ENCODE measurements around the gene PGM5.
"Not testable (repeated sequence)": the region's sequence is repeated elsewhere in the genome, so short reads cannot be mapped to it uniquely, and the experiment has no call there.

The PGM5 gene

DNA sequence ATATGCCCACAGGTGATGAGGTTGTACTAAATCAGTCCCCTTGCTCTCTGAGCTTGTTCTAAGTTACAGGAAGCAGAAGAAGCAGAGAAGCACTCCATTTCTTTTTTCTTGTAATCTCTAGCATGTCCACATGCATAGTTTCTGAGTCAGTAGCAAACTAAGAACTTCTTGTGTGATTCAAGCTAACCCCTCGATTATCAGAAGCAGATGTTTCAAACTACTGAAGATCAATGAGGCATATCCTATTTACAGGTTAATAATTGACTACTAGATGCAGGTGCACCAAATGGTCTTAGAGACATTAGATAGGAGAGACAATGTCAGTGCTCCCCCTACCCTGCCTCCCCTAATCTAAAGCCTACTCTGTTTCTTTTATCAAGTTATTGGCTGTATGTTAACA, 21.3 kb downstream of the PGM5 start:
- not testable (repeated sequence) for DNase-seq (ENCODE audit: low read depth in 3 of 3)

DNA sequence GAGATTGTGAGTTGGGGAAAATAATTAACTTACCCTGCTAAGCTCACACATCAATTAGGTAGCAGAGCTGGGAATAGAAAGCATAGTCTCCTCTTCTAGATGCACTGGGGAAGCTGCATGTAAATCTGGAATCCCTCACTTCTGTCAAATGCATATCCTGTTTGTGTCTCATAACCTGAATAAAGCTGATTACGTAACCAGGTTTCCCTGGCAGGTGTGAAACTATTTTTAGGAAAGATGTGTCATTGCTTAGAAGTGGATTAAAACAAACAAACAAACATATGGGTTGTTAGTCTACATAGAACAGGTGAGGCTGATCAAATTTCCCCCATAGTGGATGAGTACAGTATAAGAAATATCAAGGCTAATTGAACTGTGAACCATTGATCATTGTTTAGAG, 27.5 kb downstream of the PGM5 start:
- DNase-seq (ENCODE audit: low read depth in 3 of 3) = not testable (repeated sequence)

DNA sequence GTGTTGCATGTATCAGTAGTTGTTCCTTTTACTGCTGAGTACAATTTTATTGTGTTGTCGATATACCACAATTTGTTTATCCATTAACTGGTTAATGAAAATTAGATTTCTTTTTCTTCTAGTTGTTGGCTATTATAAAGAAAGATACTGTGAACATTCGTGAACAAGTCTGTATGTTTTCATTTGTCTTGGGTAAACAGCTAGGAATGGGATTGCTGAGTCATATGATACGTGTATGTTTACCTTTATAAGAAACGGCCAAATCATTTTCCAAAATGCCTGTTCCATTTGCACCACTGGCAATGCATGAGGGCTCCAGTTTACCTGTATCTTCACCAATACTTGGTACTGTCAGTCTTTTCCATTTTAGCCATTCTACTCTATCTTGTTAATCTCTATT, 33.1 kb downstream of the PGM5 start:
- DNase-seq (ENCODE audit: low read depth in 3 of 3) = not testable (repeated sequence)

DNA sequence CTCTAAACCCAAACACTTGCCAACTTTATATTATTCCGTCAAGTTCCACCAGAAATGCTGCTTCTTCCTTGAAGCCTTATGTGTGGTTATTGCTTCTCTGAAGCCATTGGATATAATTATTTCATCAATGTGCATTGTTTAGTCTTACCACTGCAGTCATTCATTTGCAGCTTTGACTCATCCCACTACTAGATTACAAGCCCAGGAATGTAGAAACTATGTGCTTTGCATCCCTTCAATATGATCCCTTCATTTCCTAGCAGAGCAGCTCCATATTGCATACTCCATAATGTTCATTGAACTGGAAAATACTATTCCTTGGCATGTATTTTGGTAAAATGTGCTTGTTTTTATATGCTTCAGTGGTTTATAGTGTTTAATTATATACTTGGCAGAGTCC, 34.3 kb downstream of the PGM5 start:
- DNase-seq (ENCODE audit: low read depth in 3 of 3) = not testable (repeated sequence)

DNA sequence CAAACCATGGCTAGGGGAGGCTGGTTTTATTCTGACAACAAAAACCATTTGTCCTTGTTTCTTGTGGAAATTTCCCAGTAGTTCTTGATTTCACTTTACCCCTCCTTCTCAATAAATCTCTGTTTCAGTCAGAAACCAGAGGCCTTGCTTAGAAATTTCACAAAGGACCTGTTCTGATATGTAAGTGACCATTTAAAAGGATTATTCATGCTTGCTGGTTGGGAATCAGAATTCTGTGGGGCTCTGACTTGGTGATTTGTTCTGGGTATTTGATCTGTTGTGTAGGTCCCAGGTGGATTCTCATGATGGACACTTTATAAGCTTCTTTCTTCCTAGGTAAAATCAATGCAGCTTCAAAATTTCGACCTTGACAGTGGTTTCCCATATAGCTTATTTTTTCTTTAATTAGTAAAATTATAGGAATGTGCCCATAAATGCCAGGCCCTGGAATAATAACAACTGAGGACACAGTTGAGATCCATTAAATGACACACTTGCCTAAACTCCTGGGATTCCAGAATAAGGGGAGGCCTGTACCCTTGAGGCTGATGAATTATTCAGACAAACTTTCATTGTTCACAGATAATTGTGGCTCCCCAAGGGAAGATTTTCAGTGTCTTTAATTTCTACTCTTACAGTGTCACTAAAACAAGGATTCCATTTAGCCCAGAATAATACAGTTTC, 40.1 kb downstream of the PGM5 start:
- not testable (repeated sequence) for DNase-seq (ENCODE audit: low read depth in 3 of 3)

DNA sequence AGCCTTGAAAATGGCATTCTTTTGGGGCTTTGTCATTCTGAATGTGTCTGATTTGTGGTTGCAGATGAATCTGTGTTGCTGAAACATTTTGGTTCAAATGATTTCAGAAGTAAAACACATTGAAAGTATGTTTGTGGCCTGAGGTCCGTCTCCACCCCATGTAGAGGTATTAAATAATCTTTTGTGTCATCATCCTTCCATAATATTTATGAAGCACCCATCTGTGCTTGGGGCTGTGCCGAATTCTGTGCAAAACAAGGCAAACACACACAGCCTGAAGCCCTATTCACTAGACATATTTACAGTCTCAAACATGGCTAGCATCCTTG, 40.6 kb downstream of the PGM5 start:
- not testable (repeated sequence) for DNase-seq (ENCODE audit: low read depth in 3 of 3)

DNA sequence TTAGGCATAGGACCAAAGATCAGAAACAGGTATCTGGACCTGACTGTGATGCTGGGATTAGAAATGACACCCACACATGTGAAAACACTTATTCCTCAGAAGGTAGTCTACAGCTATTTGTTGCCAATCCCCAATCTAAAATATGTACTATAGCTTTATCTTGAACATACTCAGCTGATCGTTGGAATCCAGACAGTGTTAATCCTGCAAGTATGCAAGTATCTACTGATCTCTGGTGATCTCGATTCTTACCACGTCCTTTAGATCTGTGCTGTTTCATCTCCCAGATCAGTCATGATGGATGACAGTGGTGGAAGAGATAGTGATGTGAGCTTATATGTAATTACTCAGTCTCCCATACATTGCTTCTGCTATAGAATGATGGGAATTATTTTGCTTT, 41.4 kb downstream of the PGM5 start:
- not testable (repeated sequence) for DNase-seq (ENCODE audit: low read depth in 3 of 3)

DNA sequence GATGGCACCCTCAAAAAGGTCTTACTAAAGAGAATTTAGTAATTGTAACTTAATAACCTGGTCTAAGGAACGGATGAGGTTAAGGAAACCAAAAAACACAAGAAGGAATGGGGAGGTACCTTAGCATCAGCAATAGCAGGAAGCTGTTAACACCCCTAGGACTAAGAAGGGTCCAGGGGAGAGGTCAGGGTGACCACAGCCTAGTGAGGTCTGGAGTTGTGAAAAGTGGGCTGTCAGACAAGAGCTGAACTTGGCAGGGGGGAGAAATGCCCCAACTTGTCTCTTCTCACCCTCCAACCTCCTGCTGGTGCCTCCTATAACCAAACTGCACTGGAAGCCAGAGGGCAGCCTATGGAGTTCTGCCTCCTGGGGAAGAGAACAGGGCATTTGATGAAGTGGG, 41.9 kb downstream of the PGM5 start:
- not testable (repeated sequence) for DNase-seq (ENCODE audit: low read depth in 3 of 3)

DNA sequence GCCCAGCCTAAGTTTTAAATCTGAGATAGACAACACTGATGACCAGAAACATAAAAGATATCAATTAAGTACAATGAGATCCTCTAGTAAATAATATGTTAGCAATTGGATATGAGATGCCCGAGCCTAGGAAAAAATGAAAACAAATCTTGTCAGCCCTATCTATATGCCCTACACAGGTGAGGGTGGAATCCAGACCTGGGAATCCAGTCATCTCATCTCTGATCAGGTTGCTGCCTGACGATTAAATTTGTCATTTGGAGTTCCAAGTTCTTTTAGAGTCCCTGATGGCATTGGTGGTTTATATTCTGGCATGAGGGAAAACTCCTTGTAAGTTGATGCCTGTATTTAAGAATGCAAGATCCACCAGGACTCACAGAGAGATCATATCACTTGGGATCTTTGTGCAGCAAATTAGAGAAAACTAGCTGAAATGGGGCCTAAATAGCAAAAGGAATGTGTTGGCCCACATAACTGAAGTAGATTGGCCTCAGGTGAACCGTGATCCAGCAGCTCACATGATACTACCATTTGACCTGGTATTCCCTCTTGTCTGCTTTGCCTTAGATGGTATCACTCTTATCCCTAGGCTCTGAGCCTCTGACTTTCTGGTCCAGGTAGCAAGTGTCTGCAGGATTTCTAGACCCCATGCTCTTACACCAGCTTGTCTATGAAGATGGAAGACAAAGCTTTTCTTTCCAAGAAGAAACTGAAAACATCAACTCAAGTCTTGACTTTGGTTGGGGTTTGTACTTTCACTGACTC, 48.2 kb downstream of the PGM5 start:
- DNase-seq (ENCODE audit: low read depth in 3 of 3) = not testable (repeated sequence)

DNA sequence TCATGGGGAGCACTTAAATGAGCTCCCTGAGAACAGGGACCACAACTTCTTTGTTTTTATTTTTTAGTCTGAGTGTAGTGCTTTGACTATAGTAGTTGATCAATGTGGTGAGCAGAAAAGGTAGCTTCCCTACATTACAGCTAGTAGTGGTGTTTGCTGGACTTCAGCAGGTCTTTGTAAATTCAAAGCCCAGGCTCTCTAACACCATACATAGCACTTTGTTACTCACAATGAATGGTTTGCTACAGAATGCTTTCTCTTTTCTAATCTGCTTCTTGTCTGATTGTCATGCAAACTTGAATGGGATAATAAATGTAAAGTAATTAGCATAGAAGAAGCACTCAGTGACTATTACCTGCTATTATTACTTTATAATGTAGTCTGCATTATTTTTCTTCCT, 55.5 kb downstream of the PGM5 start:
- not testable (repeated sequence) for DNase-seq (ENCODE audit: low read depth in 3 of 3)

DNA sequence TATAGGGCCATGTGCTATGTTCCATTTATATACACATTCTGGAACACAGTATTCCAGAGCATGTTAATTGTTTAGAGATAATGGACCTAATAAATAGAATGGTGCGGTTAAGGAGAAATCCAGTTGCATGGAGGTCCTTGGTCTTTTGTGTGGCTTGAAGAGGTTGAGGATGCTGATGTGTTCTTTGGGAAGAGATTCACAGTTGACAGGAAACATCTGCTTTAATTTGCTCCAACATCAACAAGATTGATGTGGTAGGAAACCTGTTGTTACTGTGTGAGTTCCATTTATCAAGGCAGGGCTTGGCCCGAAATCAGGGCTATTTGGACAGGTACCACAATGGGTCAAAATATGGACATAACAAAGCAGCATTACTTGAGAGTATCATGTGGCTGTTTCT, 56.3 kb downstream of the PGM5 start:
- not testable (repeated sequence) for DNase-seq (ENCODE audit: low read depth in 3 of 3)

DNA sequence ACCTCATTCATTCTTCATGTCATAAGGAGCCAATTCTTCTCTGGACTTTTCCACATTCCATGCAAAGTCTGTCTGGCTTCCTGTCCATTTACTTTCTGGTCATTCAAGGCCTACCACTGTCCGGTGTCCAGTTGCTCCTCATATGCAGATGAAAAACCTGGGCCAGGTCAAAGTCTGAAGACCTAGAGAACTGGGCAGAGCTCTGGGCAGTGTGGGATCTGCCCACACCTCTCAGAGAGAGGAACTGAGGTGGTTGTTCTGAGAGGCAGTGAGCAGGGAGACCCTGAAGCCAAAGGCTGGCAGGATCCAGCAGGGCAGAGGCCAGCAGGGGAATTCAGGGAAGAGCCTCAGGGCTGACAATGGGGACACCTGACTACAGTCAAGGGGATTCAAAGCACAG, 58.7 kb downstream of the PGM5 start:
- not testable (repeated sequence) for DNase-seq (ENCODE audit: low read depth in 3 of 3)

DNA sequence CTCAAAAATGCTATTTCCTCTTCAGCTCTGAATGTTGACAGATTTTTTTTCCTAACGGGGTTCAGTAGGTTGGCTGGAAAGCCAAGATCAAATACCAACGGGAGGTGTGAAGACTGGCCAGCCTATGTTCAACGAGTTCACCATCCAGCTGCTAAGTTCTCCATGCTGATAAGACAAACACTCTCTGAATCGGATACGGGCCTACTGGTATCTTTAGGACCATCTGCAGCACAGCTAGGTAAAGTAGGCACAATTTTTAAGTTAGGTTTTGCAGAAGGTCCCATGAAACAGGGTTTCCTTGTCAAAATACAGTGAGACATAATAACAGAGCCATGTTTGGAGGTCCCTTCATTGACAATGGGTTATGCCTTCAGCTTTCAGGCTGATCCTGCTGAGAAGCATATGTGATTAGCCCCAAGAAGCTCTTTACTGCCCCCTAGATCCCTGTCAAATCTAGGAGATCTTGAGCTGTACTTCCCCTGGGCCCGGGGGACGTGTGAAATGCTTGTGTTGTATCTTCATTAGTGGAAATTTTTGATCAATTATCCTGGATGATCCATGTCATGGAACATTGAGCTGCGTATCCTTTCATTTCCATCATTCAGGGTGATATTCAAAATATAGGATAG, 60.6 kb downstream of the PGM5 start:
- DNase-seq (ENCODE audit: low read depth in 3 of 3) = no peak

DNA sequence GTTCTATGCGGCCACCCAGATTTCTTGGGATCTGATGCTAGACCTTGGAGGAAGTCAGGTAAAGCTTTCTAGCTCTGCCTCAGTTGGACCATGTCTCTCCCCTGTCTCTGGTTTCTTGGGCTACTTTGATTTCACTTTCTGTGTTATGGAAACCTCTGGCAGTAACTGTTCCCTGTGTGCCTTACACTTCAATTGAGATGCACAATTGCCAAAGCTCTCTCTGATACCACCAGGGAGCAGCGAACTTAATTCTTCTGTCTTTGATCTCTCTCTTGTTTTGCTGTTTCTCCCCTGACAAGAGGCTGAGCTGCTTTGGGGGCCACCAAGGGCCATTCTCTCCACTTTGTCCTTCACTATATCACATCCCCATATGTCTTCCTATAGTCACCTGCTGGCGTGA, 61.4 kb downstream of the PGM5 start:
- DNase-seq (ENCODE audit: low read depth in 3 of 3) = no peak

DNA sequence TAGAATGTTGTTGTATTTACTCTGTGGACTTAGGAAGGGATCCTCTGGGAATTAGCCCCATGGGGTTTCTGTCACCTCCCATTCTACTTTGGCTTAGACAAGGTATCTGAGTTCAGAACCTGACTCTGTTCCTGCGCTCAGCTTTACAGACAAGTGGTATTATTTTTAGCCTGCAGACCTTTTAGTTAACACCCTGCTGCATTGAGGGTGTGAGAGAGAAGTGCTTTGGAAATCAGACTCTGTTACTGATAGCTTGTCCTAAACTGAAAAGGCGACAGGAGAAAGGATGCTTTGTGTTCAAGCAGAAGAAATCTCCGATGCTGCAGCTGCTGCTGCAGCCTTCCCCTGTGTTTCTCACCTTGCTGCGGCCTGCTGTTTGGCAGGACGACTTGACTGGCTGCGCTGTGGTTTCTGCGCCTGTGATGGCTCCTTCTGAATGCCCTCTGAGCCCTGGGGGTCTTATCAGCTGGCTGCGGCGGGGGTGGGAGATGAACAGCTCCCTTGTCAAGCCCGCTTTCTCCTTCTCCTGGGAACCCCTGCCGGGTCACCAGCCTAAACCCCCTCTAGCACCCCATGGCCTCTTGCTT, 61.9 kb downstream of the PGM5 start:
- DNase-seq (ENCODE audit: low read depth in 3 of 3) = no peak

DNA sequence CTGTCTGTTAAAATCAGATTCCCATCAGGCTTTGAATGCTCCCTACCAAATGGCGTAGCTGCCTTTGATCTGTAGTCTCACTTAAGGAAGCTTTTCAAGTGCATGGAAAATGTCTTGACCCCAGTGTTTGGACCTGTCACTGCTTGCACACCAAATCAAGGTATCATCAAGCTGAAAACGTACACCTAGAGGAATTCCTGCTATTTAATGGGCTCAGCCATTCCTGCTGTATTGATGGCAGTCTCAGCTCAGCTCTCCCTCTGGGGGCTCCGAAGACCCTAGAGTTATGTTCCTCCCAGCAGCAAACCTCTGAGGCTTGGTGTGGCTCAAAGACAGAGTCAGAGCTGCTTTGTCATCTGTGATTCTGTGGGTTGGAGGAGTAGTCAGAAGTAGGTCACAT, 63.5 kb downstream of the PGM5 start:
- DNase-seq (ENCODE audit: low read depth in 3 of 3) = no peak

DNA sequence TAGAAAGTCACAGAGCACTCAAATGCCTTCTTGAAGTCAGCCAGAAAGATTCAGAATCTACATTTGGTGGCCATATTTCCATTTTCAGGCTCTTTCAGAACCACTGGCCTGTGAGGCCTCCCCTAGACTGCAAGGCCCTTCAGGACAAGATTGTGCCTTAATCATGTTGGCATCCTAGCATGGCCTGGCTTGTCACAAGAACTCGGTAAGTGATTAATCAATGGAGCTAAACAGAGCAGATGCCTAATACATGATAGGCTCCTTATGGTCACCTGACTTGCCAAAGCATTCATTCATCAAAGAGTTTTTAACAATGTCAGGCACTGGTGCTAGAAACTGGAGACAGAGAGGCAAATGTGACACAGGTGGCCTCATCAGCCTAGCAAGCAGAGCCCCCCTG, 70.3 kb downstream of the PGM5 start:
- no peak for DNase-seq (ENCODE audit: low read depth in 3 of 3)

DNA sequence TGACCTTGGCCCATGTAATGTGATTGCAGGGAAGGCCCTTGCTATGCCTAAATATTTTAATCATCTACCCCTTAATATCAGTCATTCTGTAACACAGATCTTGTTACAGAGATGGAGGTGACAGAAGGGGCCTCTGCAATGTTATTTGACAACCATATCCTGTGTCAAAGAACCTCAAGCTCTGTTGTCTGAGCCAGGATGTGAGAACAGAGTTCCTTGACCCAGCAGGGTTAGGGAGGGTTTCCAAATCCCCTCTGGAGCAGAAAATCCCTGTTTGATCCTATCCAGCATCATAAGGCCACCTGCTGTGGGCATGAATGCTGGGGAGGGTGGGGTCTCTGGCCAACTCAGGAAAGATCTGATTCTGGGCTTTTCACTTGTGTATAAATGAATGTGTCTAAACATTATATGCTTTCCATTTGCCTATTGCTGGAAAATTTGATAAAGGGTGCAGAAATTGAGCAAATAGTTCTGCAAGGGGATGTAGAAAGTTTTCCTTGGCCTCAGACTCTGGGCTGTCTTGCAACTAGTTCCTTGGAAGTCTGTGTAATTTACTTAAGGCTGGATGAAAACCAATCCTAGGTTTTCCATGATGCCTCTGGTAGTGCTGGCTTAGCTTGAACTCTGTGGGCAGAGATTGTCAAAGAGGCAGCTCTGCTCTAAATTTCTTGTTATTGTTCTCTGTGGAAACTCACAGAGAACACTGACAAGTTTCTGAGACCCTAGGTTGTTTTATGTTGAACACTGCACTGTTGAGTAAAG, 71.0 kb downstream of the PGM5 start:
- DNase-seq (ENCODE audit: low read depth in 3 of 3) = no peak

DNA sequence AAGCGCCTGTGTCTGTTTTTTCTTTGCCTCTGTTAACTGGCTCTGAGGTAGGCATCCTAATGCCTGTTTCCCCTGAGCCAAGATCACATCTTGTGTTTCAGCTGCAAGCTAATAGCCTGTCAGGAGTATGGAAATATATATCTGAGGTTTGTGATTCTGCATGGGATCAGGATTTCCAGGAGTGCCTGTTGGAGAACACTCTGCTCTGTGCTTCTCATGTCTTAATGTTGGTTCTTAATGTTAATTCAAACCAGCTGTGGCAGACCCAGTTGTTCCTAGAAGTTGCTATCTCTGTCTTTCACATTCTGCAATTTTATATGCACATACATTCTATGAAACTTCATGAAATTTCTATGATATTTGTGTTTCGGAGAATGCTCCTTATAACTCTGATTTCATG, 72.1 kb downstream of the PGM5 start:
- no peak for DNase-seq (ENCODE audit: low read depth in 3 of 3)

DNA sequence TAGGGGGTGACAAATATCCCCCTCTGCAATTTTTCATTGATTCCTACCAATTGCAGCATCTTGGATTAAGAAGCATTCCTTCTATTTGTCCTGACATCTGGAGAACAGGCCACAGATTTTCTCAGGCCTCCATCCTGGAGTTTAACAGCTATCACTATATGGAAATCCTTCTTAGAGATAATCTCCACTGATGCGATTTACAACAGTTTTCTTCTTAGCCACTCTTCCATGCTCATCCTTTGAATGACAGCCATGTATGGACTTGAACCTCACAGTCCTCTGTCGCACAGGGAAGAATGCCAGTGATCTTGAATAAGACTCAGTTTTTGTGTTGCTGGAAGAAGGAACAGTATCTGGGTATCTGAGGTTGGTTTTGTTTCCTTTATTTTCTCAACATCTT, 73.2 kb downstream of the PGM5 start:
- DNase-seq (ENCODE audit: low read depth in 3 of 3) = no peak

DNA sequence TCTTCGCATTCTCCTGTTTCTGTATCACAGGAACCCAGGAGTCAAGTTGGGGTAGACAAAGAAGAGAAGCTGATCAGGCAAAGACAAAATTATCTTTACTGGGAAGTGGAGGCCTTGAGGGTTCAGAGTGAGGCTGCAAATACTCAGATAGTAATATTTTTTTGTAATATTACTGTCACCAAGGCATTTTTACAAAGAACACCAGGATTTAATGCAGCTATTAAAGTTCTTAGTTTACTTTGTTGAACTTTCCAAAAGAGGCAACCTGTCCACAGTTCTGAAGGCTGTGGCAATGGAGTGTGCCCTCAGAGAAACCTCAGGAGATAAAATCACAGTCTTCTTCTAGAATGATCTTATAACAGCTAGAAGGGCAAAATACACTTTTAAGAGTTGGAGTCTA, 74.9 kb downstream of the PGM5 start:
- no peak for DNase-seq (ENCODE audit: low read depth in 3 of 3)

DNA sequence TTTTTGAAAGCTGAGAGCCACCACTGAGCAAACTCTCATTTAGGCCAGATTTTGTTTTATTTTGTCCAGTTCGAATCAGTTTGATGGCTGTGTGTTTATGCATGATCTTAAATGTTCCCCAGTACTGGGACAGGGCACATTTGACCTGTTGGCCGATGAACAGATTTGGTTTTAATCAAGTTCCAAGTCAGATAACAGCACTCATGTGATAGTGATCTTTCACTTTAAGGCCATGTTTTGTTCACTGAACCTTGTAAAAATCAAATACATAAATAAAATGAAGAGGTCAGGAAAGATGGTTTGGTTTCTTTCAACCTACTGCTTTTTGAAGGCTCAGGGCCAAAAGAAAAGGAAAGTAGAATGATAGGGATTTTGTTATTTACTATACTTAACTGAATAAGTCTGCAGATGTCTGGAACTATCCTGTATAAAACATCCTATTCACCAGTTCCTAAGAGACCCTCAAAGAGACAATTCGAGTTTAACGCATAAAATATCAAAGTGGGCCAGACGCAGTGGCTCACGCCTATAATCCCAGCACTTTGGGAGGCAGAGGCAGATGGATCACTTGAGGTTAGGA, 77.2 kb downstream of the PGM5 start:
- no peak for DNase-seq (ENCODE audit: low read depth in 3 of 3)

Data from stimulated activated CD4-positive, alpha-beta T cell treated with anti-CD3 and anti-CD28 coated beads, TNF-alpha, amount 100 ng/mL, for 4 hours (primary cell).